T-cell (primary cell): ENCODE measurements around the gene C3orf20. TPM values are rescaled to one million over a fixed set of nuclear protein-coding genes. Genes with fewer than 3 reads are reported as not detected.

Source experiments
- ATAC-seq, 4 experiments: fragments of 200-7000 bp in 3 of 4; fragments of 150-1000 bp in 1 of 4; cut with Tn5 transposase; replicated peaks in 1 of 4; 1 replicate in 3 of 4; 2 replicates in 1 of 4; pipeline ENCODE4 v1.10.0; 2021; ENCODE audit warnings: moderate library complexity in 3 of 4, mild to moderate bottlenecking in 2 of 4, moderate number of reproducible peaks in 1 of 4
- CTCF ChIA-PET, 2 donors: fragments of 300-600 bp; sonication (Branson Sonifier 250); formaldehyde crosslinking; loops; one replicate each; lab custom pipeline; 2022; ENCODE audit warnings: antibody characterized with exemption in 2 of 2; lab: Charles Lee
- POLR2A ChIA-PET, 2 donors: fragments of 300-600 bp; sonication (Branson Sonifier 250); formaldehyde crosslinking; loops; one replicate each; lab custom pipeline; 2022; ENCODE audit warnings: antibody characterized with exemption in 2 of 2; lab: Charles Lee
- DNase-seq, 35 experiments: peaks; one replicate each; pipeline versions ENCODE4 v3.0.0 to v3.0.0-alpha.2; 2013 to 2023
- H3K27ac ChIP-seq: one replicate; pipeline ENCODE4 v1.5.1; 2013; ENCODE audit warnings: low read length
- H3K27me3 ChIP-seq, 2 experiments: replicated peaks in 1 of 2; 1 replicate in 1 of 2; 2 replicates in 1 of 2; pipeline versions ENCODE4 v1.6.1 to v1.7.0; 2013; ENCODE audit warnings: low read length in 1 of 2, mixed read lengths in 1 of 2; ENCODE audit not compliant: control insufficient read depth in 2 of 2, insufficient read depth in 2 of 2; ENCODE audit errors: extremely low read depth in 1 of 2
- H3K36me3 ChIP-seq, 2 donors: 1 replicate in 1 of 2; 2 replicates in 1 of 2; pipeline versions ENCODE4 v1.6.1 to v1.7.0; 2013; ENCODE audit warnings: low read length in 1 of 2; ENCODE audit not compliant: control insufficient read depth in 2 of 2, insufficient read depth in 1 of 2; ENCODE audit errors: extremely low read depth in 1 of 2
- H3K4me1 ChIP-seq, 2 experiments: 1 replicate in 1 of 2; 2 replicates in 1 of 2; pipeline versions ENCODE4 v1.6.1 to v1.7.0; 2013; ENCODE audit warnings: low read length in 2 of 2, mixed read lengths in 1 of 2; ENCODE audit not compliant: insufficient read depth in 2 of 2, control insufficient read depth in 1 of 2; ENCODE audit errors: extremely low read depth in 1 of 2
- H3K4me3 ChIP-seq, 2 donors: 1 replicate in 1 of 2; 2 replicates in 1 of 2; pipeline versions ENCODE4 v1.5.1 to v1.7.0; 2013; ENCODE audit warnings: mild to moderate bottlenecking in 2 of 2, low read length in 1 of 2, moderate library complexity in 1 of 2; ENCODE audit not compliant: control insufficient read depth in 1 of 2; ENCODE audit errors: extremely low read depth in 1 of 2
- H3K9me3 ChIP-seq: 2 replicates; pipeline ENCODE4 v1.7.0; 2013
- H3K27ac Mint-ChIP-seq, 2 donors: one replicate each; pipeline ENCODE4 v1.8.0; 2020 to 2021; ENCODE audit warnings: mild to moderate bottlenecking in 2 of 2, mixed read lengths in 2 of 2
- H3K27me3 Mint-ChIP-seq, 2 donors: one replicate each; pipeline ENCODE4 v1.8.0; 2021 to 2022; ENCODE audit warnings: mixed read lengths in 2 of 2
- H3K36me3 Mint-ChIP-seq: one replicate; pipeline ENCODE4 v1.8.0; 2021; ENCODE audit warnings: mixed read lengths
- H3K4me1 Mint-ChIP-seq, 3 donors: one replicate each; pipeline ENCODE4 v1.8.0; 2020 to 2022; ENCODE audit warnings: mixed read lengths in 3 of 3, mild to moderate bottlenecking in 1 of 3
- H3K4me3 Mint-ChIP-seq, 3 donors: one replicate each; pipeline ENCODE4 v1.8.0; 2020 to 2022; ENCODE audit warnings: mild to moderate bottlenecking in 3 of 3, mixed read lengths in 3 of 3, moderate library complexity in 3 of 3
- H3K9me3 Mint-ChIP-seq, 3 donors: one replicate each; pipeline ENCODE4 v1.8.0; 2020 to 2022; ENCODE audit warnings: mixed read lengths in 3 of 3
- WGBS: methylation state at CpG from one replicate; pipeline ENCODE4 v1.1.5; 2013; ENCODE audit warnings: missing lambda C conversion rate; ENCODE audit not compliant: insufficient coverage; 5-methylcytosine and 5-hydroxymethylcytosine counted together
- total RNA-seq, 35 experiments: library from RNA in 6 of 35; stranded (reverse) in 6 of 35; fragments of 120-200 nt in 1 of 35; gene quantifications; one replicate each; pipeline versions ENCODE4 v1.2.1 to v1.2.4 and lab custom pipeline; 2013 to 2026

C3orf20 gene
- total RNA-seq, 5 donors from 2014 or later (not counting 1 experiment from before 2014, with no cell fraction given) = 0.19 to 0.82 (median 0.37) TPM

DNA sequence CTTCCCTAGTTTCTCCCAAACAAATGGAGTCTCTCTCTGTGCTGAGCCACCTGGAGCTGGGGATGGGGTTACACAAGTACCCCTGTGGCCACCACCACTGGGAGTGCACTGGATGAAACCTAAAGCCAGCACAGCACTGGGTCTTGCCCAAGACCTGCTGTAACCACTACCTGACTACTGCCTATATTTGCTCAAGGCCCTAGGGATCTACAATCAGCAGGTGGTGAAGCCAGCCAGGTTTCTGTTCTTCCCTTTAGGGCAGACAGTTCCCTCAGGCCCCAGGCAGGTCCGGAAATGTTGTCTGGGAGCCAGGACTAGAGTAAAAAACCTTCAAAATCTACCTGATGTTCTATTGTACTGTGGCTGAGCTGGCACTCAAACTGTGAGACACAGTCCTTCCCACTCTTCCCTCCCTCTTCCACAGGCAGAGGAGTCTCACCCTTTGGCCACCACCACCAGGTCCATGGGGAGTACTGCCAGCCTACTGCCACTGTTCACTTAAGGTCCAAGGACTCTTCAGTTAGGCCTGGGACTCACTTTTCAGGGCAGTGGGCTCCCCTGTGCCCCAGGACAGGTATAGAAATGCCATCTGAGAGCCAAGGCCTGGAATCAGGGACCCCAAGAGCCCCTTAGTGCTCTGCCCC, 23.8 kb downstream of the C3orf20 start:
- no peak overlapping the region for H3K27ac ChIP-seq
- no peaks in the 10 kb centered on the region for H3K36me3 ChIP-seq
- no CpG with 5 or more reads among the region's 1 CpG for WGBS
- Mint-ChIP-seq H3K4me3 (no peak overlapping the region), H3K9me3 (peaks cover 0 to 12% (median 7%) of the 10 kb centered on the region in 3 donors), H3K36me3 (peaks cover 29% of the 10 kb centered on the region), H3K27me3 (no peaks in the 10 kb centered on the region), H3K27ac (no peak overlapping the region), H3K4me1 (no peaks in the 10 kb centered on the region)
- peaks cover 0 to 4% of the 10 kb centered on the region in 2 experiments for H3K27me3 ChIP-seq
- ChIA-PET CTCF (no interaction called here), POLR2A (no interaction called here)
- H3K9me3 ChIP-seq = no peaks in the 10 kb centered on the region
- no peaks in the 10 kb centered on the region for H3K4me1 ChIP-seq
- DNase-seq (no peak), ATAC-seq (no peak)
- H3K4me3 ChIP-seq = no peak overlapping the region

DNA sequence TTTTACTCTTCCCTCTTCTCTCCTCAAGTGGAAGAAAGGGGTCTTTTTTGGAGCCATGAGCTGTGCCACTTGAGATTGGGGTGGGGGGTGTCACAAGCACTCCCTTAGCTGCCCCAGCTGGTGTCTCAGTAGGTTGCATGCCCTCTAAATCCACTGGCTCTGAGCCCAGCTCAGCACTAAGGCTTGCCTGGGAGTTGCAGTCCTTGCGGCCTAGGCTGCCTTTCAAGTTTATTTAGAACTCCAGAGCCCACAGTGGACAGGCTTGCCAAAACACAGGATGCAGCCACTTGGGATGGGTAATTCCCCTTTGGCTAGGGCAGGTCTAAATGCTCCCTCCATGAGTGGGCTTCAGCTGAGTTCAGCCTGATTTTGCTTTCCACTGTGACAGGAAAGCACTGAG, 24.7 kb downstream of the C3orf20 start:
- CTCF ChIA-PET = no interaction called here
- Histone ChIP-seq H3K27me3 (peaks cover 0 to 4% of the 10 kb centered on the region in 2 experiments), H3K4me1 (no peaks in the 10 kb centered on the region), H3K27ac (no peak overlapping the region), H3K9me3 (no peaks in the 10 kb centered on the region), H3K4me3 (no peak overlapping the region), H3K36me3 (no peaks in the 10 kb centered on the region)
- ATAC-seq (no peak), DNase-seq (no peak)
- Mint-ChIP-seq H3K4me3 (no peak overlapping the region), H3K9me3 (peaks cover 0 to 7% (median 4%) of the 10 kb centered on the region in 3 donors), H3K4me1 (no peaks in the 10 kb centered on the region), H3K27me3 (no peaks in the 10 kb centered on the region), H3K36me3 (peaks cover 28% of the 10 kb centered on the region), H3K27ac (no peak overlapping the region)
- POLR2A ChIA-PET = no interaction called here
- 83% methylated on average over 1 of the region's 1 CpG for WGBS

DNA sequence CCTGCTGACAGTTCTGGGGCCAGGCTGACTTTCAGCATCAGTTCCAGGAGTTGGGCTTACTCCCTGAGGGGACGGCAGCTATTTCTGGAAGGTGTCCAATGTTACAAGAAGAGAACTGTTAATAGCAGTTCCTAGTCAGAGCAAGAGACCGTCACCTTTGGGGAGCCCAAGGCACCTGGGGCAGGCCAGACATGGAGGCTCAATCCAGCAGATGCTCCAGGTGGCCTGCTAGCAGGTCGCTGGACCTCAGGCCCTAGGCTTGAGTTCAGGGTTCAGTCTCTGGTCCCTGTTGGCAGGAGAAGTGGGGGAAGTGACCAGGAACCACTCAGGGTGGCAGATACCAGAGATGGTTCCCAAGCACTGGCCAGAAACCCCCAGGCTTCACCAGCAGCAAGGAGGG, 25.9 kb downstream of the C3orf20 start:
- Mint-ChIP-seq H3K9me3 (peaks cover 0 to 7% (median 4%) of the 10 kb centered on the region in 3 donors), H3K27ac (no peak overlapping the region), H3K4me1 (no peaks in the 10 kb centered on the region), H3K27me3 (no peaks in the 10 kb centered on the region), H3K4me3 (no peak overlapping the region), H3K36me3 (peaks cover 28% of the 10 kb centered on the region)
- ChIA-PET CTCF (no interaction called here), POLR2A (no interaction called here)
- ATAC-seq = no peak
- 90% methylated on average over 2 of the region's 3 CpGs for WGBS
- H3K27ac ChIP-seq = no peak overlapping the region
- H3K4me1 ChIP-seq = no peaks in the 10 kb centered on the region
- H3K27me3 ChIP-seq = peaks cover 0 to 4% of the 10 kb centered on the region in 2 experiments
- H3K4me3 ChIP-seq = no peak overlapping the region
- H3K36me3 ChIP-seq = no peaks in the 10 kb centered on the region
- no peak for DNase-seq
- H3K9me3 ChIP-seq = no peaks in the 10 kb centered on the region

DNA sequence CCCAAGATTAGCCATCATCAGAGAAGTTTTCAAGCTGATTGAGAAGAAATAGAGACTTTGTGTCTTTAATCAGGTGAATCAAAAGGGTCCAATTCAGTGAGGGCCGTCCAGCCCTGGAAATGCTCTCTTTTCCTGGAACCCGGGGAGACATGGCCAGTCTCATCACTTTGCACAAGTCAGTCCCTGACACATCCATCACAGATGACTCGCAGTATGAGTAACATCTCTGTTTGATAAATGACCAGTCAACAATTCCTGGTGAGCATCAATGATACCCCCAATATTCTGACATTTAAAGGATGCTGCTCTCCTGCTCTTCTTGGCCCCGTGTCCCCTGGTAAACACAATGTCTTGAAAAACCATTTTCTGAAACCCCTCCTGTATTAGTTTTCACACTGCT, 26.7 kb downstream of the C3orf20 start:
- H3K9me3 ChIP-seq = no peaks in the 10 kb centered on the region
- no peak overlapping the region for H3K27ac ChIP-seq
- no peaks in the 10 kb centered on the region for H3K27me3 Mint-ChIP-seq
- H3K27me3 ChIP-seq = peaks cover 0 to 4% of the 10 kb centered on the region in 2 experiments
- H3K36me3 ChIP-seq = no peaks in the 10 kb centered on the region
- ChIA-PET CTCF (no interaction called here), POLR2A (no interaction called here)
- peaks cover 28% of the 10 kb centered on the region for H3K36me3 Mint-ChIP-seq
- H3K4me1 Mint-ChIP-seq = no peaks in the 10 kb centered on the region
- no peak overlapping the region for H3K4me3 ChIP-seq
- no peak overlapping the region for H3K27ac Mint-ChIP-seq
- no peak overlapping the region for H3K4me3 Mint-ChIP-seq
- no peak for ATAC-seq
- H3K4me1 ChIP-seq = no peaks in the 10 kb centered on the region
- WGBS = 92% methylated on average over 4 of the region's 4 CpGs
- DNase-seq = no peak
- H3K9me3 Mint-ChIP-seq = peaks cover 0 to 7% (median 4%) of the 10 kb centered on the region in 3 donors

DNA sequence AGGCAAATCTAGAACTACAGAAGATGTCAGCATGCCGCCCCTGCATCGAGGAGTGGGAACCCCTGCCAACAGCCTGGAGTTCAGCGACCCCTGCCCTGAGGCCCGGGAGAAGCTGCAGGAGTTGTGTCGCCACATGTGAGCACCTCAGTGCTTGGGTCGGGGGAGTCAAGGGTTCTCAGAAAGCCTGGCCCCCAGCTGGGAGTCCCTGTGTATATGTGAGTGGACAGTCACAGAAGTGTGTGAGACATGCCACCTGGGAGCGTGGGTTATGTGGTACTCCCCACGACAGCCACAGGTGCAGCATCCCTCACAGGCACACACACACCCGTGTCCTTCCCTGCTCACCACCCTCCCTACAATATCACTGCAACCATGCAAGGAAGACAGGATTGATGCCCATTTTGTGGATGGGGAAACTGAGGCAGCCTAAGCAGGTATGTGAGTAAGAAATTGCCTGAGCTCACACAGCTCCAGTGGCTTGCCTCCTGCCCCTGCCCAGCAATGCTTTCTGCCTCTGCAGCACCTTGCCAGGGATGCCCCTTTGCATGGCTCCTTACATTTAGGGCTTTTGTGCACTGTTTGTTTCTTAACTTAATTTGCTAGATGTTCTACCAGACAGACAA, 28.3 kb downstream of the C3orf20 start:
- ChIA-PET CTCF (interaction anchor here in 1 of 2 donors (0.5 kb wide), 1 partner anchor 298 kb away, joined by 5 read pairs; no protein-coding TSS in a partner anchor), POLR2A (no interaction called here)
- H3K4me1 ChIP-seq = no peaks in the 10 kb centered on the region
- H3K27ac Mint-ChIP-seq = no peak overlapping the region
- H3K27me3 ChIP-seq = peaks cover 0 to 4% of the 10 kb centered on the region in 2 experiments
- peaks cover 20% of the 10 kb centered on the region for H3K36me3 Mint-ChIP-seq
- no peaks in the 10 kb centered on the region for H3K36me3 ChIP-seq
- DNase-seq (no peak), ATAC-seq (no peak)
- H3K9me3 ChIP-seq = no peaks in the 10 kb centered on the region
- no peaks in the 10 kb centered on the region for H3K27me3 Mint-ChIP-seq
- WGBS = 96% methylated on average over 4 of the region's 9 CpGs
- H3K4me3 ChIP-seq = no peak overlapping the region
- H3K4me3 Mint-ChIP-seq = no peak overlapping the region
- H3K9me3 Mint-ChIP-seq = peaks cover 0 to 1% (median under 1%) of the 10 kb centered on the region in 3 donors
- no peaks in the 10 kb centered on the region for H3K4me1 Mint-ChIP-seq
- no peak overlapping the region for H3K27ac ChIP-seq

DNA sequence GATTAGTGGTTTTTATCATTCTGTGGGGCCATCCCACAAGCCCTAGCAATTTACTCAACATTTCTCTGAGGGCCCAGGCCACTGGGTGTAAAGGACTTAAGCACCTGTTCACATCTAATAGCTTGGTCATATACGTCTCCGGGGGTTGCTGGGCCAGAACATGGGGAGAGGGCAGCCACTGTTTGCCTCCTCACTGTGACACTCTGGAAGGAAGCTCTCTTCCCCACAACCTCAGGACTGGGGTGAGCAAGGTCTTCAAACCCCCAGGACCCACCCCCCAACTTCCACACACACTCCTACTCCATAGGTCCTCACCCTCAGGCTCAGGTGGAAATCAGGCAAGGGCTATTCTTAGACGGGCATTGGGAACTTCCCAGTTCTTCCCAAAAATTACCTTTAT, 28.9 kb downstream of the C3orf20 start:
- no peaks in the 10 kb centered on the region for H3K9me3 ChIP-seq
- H3K27ac Mint-ChIP-seq = no peak overlapping the region
- CTCF ChIA-PET = interaction anchor here in 1 of 2 donors (0.5 kb wide), 1 partner anchor 297 kb away, joined by 5 read pairs; no protein-coding TSS in a partner anchor
- no peaks in the 10 kb centered on the region for H3K27me3 Mint-ChIP-seq
- H3K27me3 ChIP-seq = peaks cover 0 to 4% of the 10 kb centered on the region in 2 experiments
- no CpG with 5 or more reads among the region's 3 CpGs for WGBS
- peaks cover 0 to under 1% (median 0%) of the 10 kb centered on the region in 3 donors for H3K9me3 Mint-ChIP-seq
- no peak overlapping the region for H3K4me3 ChIP-seq
- no peaks in the 10 kb centered on the region for H3K4me1 Mint-ChIP-seq
- DNase-seq (no peak), ATAC-seq (no peak)
- H3K27ac ChIP-seq = no peak overlapping the region
- peaks cover 24% of the 10 kb centered on the region for H3K36me3 Mint-ChIP-seq
- no peaks in the 10 kb centered on the region for H3K36me3 ChIP-seq
- POLR2A ChIA-PET = no interaction called here
- no peaks in the 10 kb centered on the region for H3K4me1 ChIP-seq
- no peak overlapping the region for H3K4me3 Mint-ChIP-seq
